Left ventricle myocardium superior (tissue), 1 donor: ENCODE measurements around the gene CMTR2. TPM values are rescaled to one million over a fixed set of nuclear protein-coding genes. Genes with fewer than 3 reads are reported as not detected.
"Not testable (repeated sequence)": the region's sequence is repeated elsewhere in the genome, so short reads cannot be mapped to it uniquely, and the experiment has no call there.

Experiments used
- ATAC-seq: fragments of 200-7000 bp; cut with Tn5 transposase; one replicate; pipeline ENCODE4 v1.9.1; 2020; ENCODE audit warnings: mild to moderate bottlenecking, moderate library complexity
- DNase-seq: peaks from one replicate; pipeline ENCODE4 v3.0.0-alpha.2; 2020
- intact Hi-C: fragments of 100-400 bp; cut with micrococcal nuclease; formaldehyde crosslinking; loops from one replicate; pipeline ENCODE4 v1.11.0; 2022
- long read RNA-seq: library from polyadenylated mRNA; unstranded; transcript quantifications from one replicate; pipeline ENCODE4 v2.0.0, GENCODE V29; 2021
- total RNA-seq: library from RNA; stranded (reverse); fragmentation: NEBNext Ultra II Directional; extraction: Animal tissue kit (Norgen Biotek cat#: 25700); gene quantifications from one replicate; pipeline ENCODE4 v1.2.1, GENCODE V29; 2021
- donor health status: DM: no; HTN: yes; CAD: no; lungs with severe emphysema.

The CMTR2 gene, protein sequence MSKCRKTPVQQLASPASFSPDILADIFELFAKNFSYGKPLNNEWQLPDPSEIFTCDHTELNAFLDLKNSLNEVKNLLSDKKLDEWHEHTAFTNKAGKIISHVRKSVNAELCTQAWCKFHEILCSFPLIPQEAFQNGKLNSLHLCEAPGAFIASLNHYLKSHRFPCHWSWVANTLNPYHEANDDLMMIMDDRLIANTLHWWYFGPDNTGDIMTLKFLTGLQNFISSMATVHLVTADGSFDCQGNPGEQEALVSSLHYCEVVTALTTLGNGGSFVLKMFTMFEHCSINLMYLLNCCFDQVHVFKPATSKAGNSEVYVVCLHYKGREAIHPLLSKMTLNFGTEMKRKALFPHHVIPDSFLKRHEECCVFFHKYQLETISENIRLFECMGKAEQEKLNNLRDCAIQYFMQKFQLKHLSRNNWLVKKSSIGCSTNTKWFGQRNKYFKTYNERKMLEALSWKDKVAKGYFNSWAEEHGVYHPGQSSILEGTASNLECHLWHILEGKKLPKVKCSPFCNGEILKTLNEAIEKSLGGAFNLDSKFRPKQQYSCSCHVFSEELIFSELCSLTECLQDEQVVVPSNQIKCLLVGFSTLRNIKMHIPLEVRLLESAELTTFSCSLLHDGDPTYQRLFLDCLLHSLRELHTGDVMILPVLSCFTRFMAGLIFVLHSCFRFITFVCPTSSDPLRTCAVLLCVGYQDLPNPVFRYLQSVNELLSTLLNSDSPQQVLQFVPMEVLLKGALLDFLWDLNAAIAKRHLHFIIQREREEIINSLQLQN
- 8.5 TPM for total RNA-seq
- long read RNA-seq, full-length matches to known transcripts: 6 of 13 reads
- long read RNA-seq, partial matches to known transcripts: 0 of 13 reads
- long read RNA-seq, other reads (novel, unspliced or antisense): 7 of 13 reads

- ATAC-seq (peak; percentile 99), DNase-seq (peak; percentile 98)
- intact Hi-C loops: no loop called here
Measured at GRCh38 chr16:71288890-71289731, at the start of gene CMTR2. TSS of gene CMTR2 (minus strand) at chr16:71289402. CDS start at chr16:71285920, 3,482 bp downstream.

GRCh38 chr16:71338632-71339031 lies 49.4 kb upstream of the CMTR2 start:
- ATAC-seq (no peak), DNase-seq (no peak)
- intact Hi-C loops: no loop called here

- ATAC-seq: no peak
- intact Hi-C loops: no loop called here
- DNase-seq: no peak
Measured at GRCh38 chr16:71338193-71338592, 49.0 kb upstream of the CMTR2 start.

- intact Hi-C loops: no loop called here
- no peak for ATAC-seq
Measured at GRCh38 chr16:71337631-71338030, 48.4 kb upstream of the CMTR2 start.

DNA sequence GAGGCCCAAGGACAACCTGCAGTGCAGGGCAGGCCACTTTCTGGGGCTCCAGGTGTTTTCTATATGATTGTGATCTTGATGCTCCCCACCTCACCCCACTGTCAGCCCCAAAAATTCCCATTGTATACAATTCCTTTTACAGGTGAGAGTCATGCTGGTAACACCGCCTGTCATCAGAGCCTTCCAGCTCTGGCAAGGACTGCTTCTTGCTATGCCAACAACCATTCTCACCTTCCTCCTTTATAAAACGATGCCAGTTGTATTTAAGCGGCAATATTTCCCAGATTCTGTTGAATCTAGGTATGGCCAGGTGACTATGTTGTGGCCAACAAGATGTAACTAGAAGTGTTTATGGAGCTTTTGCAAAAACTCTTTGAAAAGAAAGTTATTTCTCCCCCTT lies 38.9 kb upstream of the CMTR2 start:
- ATAC-seq: no peak

More at GRCh38 chr16:71337631-71338030, 48.4 kb upstream of the CMTR2 start:
- no peak for DNase-seq

GRCh38 chr16:71327720-71328119 lies 38.5 kb upstream of the CMTR2 start:
- ATAC-seq (no peak), DNase-seq (no peak)
- intact Hi-C loops: no loop called here

More for the DNA sequence above, 38.9 kb upstream of the CMTR2 start:
- DNase-seq: no peak
- intact Hi-C loops: no loop called here

- DNase-seq (no peak), ATAC-seq (no peak)
- intact Hi-C loops: no loop called here
Measured at GRCh38 chr16:71319999-71320398, 30.8 kb upstream of the CMTR2 start.

DNA sequence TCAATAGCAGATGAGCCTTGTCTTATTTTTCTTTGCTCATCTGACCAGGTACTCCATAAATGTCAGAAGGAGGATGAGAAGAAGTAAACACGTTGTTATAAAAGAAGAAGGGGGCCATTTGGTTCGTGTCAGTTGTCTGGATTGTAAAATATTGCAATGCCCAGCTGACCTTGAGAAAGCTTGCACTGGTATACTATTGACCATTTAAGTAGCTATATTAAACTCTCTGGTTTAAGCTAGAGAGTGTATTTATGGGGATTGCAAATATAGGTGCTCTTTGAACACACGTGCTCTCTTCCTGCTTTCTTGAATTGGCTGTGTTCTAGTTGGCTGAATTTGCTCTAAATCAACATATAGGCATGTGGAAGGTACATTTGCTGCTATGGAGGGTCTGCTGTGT lies 26.1 kb upstream of the CMTR2 start:
- intact Hi-C loops: no loop called here
- no peak for ATAC-seq

DNA sequence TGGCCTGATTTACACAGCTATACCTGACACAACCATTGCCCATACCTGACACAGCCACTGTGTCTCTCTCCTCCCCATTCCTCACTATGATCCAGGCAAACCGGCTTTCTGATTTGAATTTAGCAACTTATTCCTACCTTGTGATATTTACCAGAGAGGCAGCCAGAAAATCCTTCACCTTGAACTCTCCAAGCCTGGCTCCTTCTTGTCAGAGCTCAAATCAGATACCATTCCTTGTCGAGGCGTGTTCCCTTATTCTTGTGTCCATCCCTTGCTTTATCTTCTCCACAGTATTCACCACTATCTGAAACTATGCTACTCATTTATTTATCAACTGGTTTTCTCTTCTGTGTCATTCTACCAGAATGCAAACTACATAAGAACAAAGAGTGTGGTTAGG lies 24.4 kb upstream of the CMTR2 start:
- DNase-seq, intact Hi-C loops, ATAC-seq: not testable (repeated sequence)

More for the DNA sequence above, 26.1 kb upstream of the CMTR2 start:
- DNase-seq: no peak

GRCh38 chr16:71311553-71312158 lies 22.5 kb upstream of the CMTR2 start:
- ATAC-seq (no peak), DNase-seq (no peak)
- intact Hi-C loops: no loop called here

DNA sequence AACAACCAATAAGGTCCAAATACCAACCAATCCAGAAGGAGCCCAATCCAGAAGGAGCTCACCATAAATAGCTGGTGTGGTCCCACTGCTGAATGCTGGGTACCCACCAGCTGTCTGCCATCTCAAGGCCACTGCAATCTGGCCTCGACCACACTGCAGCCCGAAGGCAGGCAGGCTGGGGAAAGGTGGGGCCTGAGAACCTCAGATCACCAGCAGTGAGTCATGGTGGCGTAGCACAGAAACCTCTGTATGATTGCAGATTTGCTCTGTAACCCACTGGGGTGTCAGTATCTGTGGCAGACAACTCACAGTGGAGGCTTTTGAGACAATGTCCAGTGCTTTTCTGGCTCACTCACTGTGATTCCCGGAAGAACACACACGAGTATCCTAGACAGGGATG lies 14.7 kb upstream of the CMTR2 start:
- DNase-seq (no peak), ATAC-seq (no peak)
- intact Hi-C loops: no loop called here

GRCh38 chr16:71297341-71297634 lies 8.1 kb upstream of the CMTR2 start:
- DNase-seq (no peak), ATAC-seq (no peak)
- intact Hi-C loops: no loop called here

DNA sequence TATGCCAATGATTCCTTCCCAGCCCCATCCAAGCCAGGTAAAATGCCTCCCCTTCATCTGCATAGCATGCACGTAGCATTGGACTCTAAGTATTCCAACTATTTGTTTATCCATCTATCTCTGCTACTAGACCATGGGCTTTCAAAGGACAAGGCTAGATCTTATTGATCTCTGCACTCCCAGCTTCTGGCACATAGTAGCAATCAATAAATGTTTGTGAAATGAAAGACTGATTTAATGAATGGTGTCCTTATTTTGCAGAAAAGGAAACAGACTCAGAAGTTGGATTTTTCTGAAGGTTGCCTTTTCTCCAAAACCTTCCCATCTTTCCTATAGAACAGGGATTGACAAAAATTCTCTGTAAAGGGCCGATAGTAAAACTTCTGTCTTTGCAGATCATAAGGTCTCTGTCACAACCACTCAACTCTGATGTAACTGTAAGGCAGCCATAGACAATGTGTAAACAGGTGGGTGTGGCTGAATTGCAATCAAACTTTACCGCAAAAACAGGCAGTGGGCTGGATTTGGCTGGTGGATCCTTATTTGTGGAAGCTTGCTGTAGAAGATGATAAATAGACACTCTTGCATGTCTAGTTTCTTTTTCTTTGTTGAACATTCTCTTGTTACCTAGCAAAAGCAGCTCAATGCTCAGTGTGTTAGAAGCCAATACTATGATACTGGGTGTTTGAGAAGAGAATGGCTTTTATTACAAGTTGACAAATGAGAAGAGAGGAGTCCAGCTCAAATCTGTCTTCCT lies 7.6 kb upstream of the CMTR2 start:
- intact Hi-C loops: no loop called here
- no peak for DNase-seq
- no peak for ATAC-seq

DNA sequence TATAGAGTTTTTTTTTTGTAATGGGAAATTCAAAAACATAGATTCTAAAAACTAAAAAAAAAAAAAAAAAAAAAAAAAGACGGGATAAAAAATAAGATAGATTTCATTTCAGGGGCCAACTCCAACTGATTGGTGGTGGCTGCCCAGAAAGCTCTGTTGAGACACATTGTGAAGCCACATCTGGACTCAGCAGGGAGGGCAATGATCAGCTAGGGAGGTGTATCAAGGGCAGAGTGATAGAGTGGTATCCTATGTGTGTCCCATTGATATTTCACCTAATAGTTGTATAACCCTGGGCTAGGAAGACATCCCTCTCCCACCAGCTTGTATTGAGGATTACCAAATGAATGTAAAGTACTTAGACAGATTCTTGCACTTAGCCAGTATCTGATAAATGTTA lies 6.7 kb upstream of the CMTR2 start:
- DNase-seq (no peak), ATAC-seq (no peak)
- intact Hi-C loops: no loop called here

DNA sequence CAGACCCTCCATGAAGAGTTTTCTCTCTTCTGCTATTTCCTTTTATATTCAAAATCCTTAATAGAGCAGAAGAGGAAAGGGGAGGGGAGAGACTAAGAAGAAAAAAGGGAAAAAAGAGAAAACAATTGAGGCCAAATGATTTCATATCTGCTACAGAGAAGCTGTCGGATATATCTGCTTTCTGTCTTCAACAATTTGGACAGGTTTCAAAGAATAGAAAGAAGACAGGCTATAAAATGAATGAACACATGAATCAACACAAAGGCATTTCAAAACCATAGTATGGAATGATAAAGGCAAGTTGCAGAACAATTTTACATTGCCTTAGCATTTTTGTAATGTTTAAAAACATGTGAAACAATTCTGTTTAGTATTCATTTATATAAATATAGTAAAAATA lies 4.7 kb upstream of the CMTR2 start:
- DNase-seq: no peak
- ATAC-seq: no peak
- intact Hi-C loops: no loop called here

DNA sequence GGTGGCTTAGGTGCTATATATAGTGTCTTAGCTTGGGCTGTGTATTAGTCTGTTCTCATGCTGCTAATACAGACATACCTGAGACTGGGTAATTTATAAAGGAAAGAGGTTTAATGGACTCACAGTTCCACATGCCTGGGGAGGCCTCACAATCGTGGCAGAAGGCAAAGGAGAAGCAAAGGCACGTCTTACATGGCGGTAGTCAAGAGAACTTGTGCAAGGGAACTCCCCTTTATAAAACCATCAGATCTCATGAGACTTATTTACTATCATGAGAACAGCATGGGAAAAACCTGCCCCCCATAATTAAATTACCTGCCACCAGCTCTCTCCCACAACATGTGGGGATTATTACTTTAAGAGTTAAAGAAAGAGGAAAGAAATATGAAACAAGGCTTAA lies 2.9 kb upstream of the CMTR2 start:
- DNase-seq, ATAC-seq, intact Hi-C loops: not testable (repeated sequence)

DNA sequence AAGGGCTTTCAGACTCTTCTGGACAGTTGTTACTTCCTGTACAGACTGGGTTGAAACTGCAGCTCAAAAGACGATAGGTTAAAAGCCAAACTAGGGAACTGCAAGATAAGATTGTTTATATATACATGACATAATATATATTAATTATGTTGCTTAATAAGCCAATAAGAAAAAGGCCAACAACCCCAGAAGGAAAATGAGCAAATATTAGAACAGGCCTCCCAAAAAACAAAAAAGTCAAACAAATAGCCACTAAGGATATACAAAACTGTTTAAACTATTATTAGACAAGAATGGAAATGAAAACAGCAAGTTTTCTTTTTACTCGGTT lies 495 bp upstream of the CMTR2 start:
- intact Hi-C loops: no loop called here
- DNase-seq (no peak), ATAC-seq (no peak)

- intact Hi-C loops: no loop called here
- ATAC-seq (no peak), DNase-seq (no peak)
Measured at GRCh38 chr16:71288570-71288889, 672 bp downstream of the CMTR2 start.

GRCh38 chr16:71287911-71288310 lies 1.3 kb downstream of the CMTR2 start:
- DNase-seq (no peak), ATAC-seq (no peak)
- intact Hi-C loops: no loop called here
